ENCODE data around the gene MAP3K8. TPM values are rescaled to one million over a fixed set of nuclear protein-coding genes. Genes with fewer than 3 reads are reported as not detected.

MAP3K8 gene
- total RNA-seq, result 4.3 and 6.1 TPM in 2 replicates

GRCh38 chr10:30433730-30434272 lies at the start of gene MAP3K8:
MAP3K8 (plus strand) TSS chr10:30434184; CDS start chr10:30438939, 4,755 bp downstream.

Other genes starting within 250 kb of the MAP3K8 start
- gene MTPAP, start 84.9 kb upstream of the MAP3K8 start, total RNA-seq, result 9.8 and 10.6 TPM in 2 replicates
- gene LYZL2, start 195.6 kb downstream of the MAP3K8 start, total RNA-seq, result not detected in 2 replicates

Measured in bronchus fibroblast of lung (primary cell).